GM19351 (cell line): ENCODE measurements around the gene PRKAG2.
"Not testable (repeated sequence)": the region's sequence is repeated elsewhere in the genome, so short reads cannot be mapped to it uniquely, and the experiment has no call there.

ENCODE experiments used
- ATAC-seq: cut with Tn5 transposase; IDR thresholded peaks from one replicate; pipeline ENCODE4 v1.9.1; 2021; ENCODE audit warnings: mild to moderate bottlenecking, moderate library complexity; ENCODE audit not compliant: unreplicated experiment

PRKAG2 gene

DNA sequence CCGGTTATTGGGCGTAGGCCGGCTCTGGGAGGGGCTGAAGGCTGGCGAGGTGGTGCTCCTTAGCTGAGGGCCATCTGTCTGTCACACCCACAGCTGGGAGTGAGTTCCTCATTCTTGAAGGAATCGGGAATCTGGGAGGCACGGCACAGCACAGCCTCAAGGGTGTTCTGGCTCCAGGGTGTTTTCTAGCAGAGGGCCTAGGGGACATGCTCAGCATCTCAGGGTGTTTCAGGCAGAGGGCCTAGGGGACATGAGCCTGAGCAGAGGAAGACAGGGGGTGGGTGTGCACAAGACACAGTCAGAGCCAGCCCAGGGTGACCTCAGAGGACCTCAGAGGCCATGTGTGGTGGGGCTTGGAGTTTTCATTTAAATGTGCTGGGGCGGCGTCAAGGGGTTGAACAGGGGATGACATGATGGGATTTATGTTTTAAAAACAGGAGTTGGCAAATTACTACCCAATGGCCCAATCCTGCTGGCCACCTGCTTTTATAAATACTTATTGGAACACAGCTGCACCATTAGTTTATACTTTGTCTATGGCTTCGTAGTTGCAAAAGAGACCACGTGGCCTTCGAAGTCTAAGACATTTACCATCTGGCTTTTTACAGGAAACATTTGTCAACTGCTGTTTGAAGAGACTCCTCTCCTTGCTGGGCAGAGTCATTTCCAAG is 121.6 kb downstream of the PRKAG2 start:
- no peak for ATAC-seq

- ATAC-seq, result no peak
These were observed 122.2 kb downstream of the PRKAG2 start for GRCh38 chr7:151754688-151755130.

- ATAC-seq, result no peak
These were observed 122.7 kb downstream of the PRKAG2 start for GRCh38 chr7:151754142-151754590.

- ATAC-seq, result no peak
These were observed 123.9 kb downstream of the PRKAG2 start for GRCh38 chr7:151752816-151753595.

- ATAC-seq, result no peak
These were observed 124.9 kb downstream of the PRKAG2 start for GRCh38 chr7:151752037-151752436.

DNA sequence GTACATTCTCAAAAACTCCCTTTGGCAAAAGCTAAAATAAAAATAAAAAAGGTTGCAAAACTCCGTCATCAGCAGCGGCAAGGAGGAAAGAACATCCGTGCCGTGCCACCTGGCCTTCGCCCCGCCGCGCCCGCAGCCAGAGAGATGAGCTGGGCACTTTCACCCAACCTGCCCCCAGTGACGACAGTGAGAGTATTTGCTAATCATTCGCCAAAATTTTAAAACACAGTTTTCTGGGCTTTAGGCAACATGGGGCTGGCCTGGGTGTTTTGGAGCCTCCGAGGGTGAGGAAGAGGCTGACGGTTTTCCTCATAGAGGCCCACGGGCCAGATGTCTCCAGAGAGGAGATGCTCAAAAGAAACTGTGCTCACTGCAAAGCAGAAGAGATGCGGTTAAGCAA is 128.2 kb downstream of the PRKAG2 start:
- ATAC-seq, result no peak

DNA sequence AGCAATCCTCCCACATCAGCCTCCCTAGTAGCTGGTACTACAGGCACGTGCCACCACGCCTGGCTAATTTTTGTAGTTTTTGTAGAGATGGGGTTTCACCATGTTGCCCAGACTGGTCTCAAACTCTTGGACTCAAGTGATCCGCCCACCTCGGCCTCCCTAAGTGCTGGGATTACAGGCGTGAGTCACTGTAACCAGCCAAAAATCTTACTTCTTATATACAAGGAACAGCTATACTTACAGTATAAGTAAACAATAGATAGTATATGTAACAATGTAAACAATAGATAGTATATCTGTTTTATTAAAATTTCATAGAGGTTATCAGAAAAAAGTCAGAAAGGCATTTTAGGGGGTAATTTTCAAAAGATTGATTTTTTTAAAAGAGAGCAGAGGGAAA is 128.9 kb downstream of the PRKAG2 start:
- not testable (repeated sequence) for ATAC-seq

- no peak for ATAC-seq
These were observed 131.2 kb downstream of the PRKAG2 start for GRCh38 chr7:151745706-151746105.

DNA sequence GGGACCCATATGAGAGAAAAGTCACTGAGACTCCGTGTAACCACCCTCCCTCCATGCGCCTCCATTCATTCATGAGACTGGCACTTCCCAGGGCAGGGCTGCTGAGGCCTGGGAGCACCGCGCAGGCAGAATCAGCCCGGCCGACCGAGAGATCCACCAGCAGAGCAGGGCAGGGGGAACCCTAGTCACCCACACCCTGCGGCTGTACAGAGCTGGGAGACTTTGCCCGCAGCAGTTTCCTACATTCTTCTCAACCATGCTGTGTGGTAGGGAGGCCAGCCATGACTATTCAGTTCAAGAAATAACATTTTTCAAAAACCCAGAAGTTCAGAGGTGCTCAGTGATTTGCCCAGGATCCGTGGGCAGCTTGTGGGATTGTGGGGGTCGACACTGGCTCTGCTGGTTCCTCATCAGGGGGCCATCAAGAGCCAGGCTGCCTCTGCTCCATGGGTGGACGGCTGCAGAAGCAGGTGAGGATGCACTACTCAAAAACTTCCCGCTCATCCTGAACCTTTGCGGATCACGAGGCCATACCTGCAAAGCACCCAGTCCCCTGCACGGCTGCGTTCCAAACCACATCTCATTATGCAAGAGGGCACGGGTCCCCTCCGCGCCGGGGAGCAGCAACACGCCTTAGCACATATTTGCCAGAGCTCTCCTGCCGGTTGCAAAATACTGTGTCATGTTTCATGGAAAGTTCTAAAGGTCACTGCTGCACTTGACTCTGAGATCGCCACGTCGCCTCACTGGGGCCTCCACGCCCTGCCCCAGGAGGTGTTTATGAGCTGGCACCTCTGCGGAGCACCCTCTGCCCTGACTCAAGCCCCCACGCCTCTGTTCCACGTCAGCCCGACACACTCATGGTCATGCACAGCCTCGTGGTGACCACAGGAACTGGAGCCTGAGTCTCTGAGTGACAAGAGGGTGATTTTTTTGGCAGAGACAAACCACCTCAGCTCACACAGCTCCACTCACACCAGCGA is 132.0 kb downstream of the PRKAG2 start:
- no peak for ATAC-seq

- no peak for ATAC-seq
These were observed 132.8 kb downstream of the PRKAG2 start for GRCh38 chr7:151744051-151744580.

- ATAC-seq, result no peak
These were observed 133.4 kb downstream of the PRKAG2 start for GRCh38 chr7:151743481-151743983.

DNA sequence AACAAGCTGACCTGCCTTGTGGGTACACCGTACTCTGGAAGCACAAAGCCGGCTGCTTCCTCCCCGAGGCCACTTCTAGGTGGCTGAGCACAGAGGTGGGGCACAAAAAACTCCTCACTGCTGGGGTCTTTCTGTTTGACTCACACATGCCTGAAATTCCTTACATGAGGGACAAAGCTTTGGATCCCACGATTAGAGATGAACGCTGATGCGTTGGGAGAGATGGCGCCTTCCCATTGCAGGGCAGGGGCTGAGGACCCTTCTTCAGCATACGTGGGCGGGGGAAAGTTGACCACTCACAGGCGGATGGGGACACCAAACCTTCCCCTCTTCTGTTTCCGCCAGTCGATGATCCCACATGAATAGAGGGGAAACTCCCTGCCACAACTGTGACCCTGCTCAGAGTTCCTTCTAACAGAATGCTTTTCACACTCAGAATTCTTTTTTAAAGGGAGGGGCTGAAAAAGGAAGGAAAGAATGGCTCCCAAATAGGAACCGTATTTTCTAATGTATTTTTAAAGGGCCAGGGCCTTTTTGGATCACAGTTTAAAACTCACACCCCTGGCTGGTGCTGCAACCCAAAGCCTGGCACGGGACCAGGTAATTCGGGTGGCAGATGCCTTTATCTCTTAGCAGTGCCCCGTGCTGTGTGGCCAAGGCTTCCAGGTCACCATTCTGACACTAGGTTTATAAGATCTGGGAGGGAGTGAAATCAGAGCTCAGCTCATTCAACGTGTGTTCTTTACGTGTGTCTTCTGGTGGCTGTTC is 134.0 kb downstream of the PRKAG2 start:
- no peak for ATAC-seq

DNA sequence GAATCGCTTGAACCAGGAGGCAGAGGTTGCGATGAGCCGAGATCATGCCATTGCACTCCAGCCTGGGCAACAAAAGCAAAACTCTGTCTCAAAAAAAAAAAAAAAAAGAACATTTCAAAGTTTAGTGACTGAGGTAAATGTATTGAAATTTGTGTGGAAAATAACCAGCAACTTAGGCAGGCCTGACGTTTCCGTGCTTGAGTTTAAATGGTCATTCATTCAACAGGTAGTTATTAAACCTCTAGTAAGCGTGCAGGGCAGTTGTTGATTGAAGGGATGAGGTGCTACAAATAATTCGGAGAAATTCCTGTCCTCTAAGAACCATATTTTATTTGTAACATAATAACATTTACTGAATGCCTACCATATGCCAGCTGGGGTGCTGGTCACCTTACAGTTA is 135.3 kb downstream of the PRKAG2 start:
- no peak for ATAC-seq

- ATAC-seq, result no peak
These were observed 136.6 kb downstream of the PRKAG2 start for GRCh38 chr7:151740081-151740851.

DNA sequence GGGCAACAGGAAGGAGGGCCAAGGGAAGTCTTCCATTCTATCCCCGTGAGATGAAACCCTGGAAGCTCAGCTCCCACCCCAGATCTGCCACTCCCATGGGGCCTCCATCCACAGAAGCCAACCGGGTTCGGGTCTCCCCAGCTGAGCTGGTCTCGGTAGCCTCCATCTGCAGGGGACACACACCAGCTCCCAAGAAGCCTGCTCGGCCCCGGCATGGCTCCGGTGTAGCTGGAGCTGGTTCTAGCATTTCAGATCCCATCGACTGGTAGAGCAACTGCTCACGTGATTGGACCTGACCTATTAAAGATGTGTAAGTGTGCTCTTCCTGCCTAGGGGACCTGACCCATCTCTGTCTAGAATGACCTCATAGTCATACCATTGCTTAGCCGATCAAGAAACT is 138.0 kb downstream of the PRKAG2 start:
- ATAC-seq, result no peak

DNA sequence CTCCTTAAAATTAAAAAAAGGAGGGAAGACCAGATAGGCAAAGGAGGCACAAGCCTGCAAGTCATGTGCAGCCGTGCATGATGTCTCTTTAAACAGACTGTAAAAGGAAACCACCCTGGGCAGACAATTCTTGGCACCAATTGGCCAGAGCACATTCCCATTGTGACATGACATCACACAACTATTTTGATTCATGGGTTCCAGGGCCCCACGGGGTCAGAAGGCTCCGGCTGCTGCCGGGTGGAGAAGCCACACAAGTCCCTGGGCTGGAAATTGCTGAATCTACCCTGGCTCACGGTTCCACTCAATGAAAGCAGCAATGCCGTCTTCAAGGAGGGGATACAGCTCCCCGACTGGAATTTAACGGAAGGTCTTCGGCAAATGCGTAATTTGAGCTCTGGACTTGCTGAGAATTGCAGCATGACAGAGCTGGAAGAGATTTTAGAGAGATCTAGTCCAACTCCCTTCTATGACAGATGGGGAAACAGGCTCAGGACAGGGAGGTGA is 140.5 kb downstream of the PRKAG2 start:
- ATAC-seq, result no peak

DNA sequence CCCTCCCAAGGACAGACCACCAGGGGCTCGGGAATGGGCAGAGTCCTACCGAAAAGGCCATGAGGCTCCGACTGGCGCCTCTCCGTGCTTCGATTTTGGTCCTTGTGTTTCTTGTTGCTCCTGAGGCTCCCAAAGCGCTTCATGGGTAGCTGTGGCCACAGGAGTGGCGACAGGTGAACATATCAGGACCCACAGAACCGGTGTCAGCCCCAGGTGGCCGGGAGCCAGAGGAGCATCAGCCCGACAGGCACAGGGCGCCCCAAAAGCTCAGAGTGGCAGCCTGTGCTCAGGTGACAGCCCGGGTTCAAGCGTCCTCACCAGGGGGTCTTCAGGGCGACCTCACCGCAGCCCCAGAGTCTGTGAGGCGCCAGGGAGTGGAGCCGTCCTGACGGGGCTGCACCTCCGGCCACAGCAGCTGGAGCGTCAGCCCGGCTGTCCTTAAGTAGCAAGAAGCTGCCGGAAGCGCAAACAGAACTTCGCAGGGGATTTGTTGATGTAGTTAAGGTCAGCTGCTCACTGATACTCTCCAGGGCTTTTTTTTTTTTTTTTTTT is 141.0 kb downstream of the PRKAG2 start:
- ATAC-seq, result no peak

GRCh38 chr7:151735186-151735850 is 141.6 kb downstream of the PRKAG2 start:
- no peak for ATAC-seq
